Measurements from ENCODE around the gene LRRC7. TPM values are rescaled to one million over a fixed set of nuclear protein-coding genes. Genes with fewer than 3 reads are reported as not detected.

The LRRC7 gene
- polyA plus RNA-seq, 1 experiment: 0.22 TPM

GRCh38 chr1:70142075-70142474 is 574.4 kb downstream of the LRRC7 start:
- DNase-seq (ENCODE audit: low read depth): no peak
- TF ChIP-seq CTCF (IDR thresholded peaks at IDR 0.05; ENCODE audit: insufficient read depth, low read depth, low read length): peak; percentile 49
- POLR2A ChIA-PET: no interaction called here
- no peaks in the 10 kb centered on the region for H3K36me3 ChIP-seq (ENCODE audit: control insufficient read depth, insufficient read depth, low read length)
- H3K4me3 ChIP-seq (ENCODE audit: low read depth, low read length): no peak overlapping the region
- no peaks in the 10 kb centered on the region for H3K27me3 ChIP-seq (ENCODE audit: control insufficient read depth, insufficient read depth, low read length)
- CTCF ChIA-PET: interaction anchor here (1.0 to 4.9 kb wide), 9 partner anchors 10 to 1542 kb away, joined by 3 to 39 read pairs (median 4); no protein-coding TSS in a partner anchor

GRCh38 chr1:70143048-70143659 is 575.4 kb downstream of the LRRC7 start:
- CTCF ChIA-PET: interaction anchor here (0.6 to 4.9 kb wide), 11 partner anchors 11 to 1543 kb away, joined by 3 to 39 read pairs (median 4); no protein-coding TSS in a partner anchor
- DNase-seq (ENCODE audit: low read depth): no peak
- H3K4me3 ChIP-seq (ENCODE audit: low read depth, low read length): no peak overlapping the region
- no peaks in the 10 kb centered on the region for H3K36me3 ChIP-seq (ENCODE audit: control insufficient read depth, insufficient read depth, low read length)
- peak; percentile 58 for TF ChIP-seq CTCF (IDR thresholded peaks at IDR 0.05; ENCODE audit: insufficient read depth, low read depth, low read length)
- no peaks in the 10 kb centered on the region for H3K27me3 ChIP-seq (ENCODE audit: control insufficient read depth, insufficient read depth, low read length)
- POLR2A ChIA-PET: interaction anchor here (0.6 kb wide), 1 partner anchor 66 kb away, joined by 3 read pairs; no protein-coding TSS in a partner anchor

GRCh38 chr1:70146488-70146887 is 578.8 kb downstream of the LRRC7 start:
- ChIA-PET POLR2A (no interaction called here), CTCF (interaction anchor here (0.6 to 2.8 kb wide), 3 partner anchors 13 to 113 kb away, joined by 3 to 10 read pairs (median 5); no protein-coding TSS in a partner anchor)
- no peak overlapping the region for H3K4me3 ChIP-seq (ENCODE audit: low read depth, low read length)
- DNase-seq (ENCODE audit: low read depth): no peak
- H3K36me3 ChIP-seq (ENCODE audit: control insufficient read depth, insufficient read depth, low read length): 0 out of 2 replicates have a peak, but pooled peaks cover 1% of the 10 kb centered on the region
- no peak for TF ChIP-seq CTCF (IDR thresholded peaks at IDR 0.05; ENCODE audit: insufficient read depth, low read depth, low read length)
- no peaks in the 10 kb centered on the region for H3K27me3 ChIP-seq (ENCODE audit: control insufficient read depth, insufficient read depth, low read length)

- Histone ChIP-seq H3K36me3 (ENCODE audit: control insufficient read depth, insufficient read depth, low read length) (0 out of 2 replicates have a peak, but pooled peaks cover 1% of the 10 kb centered on the region), H3K4me3 (ENCODE audit: low read depth, low read length) (no peak overlapping the region), H3K27me3 (ENCODE audit: control insufficient read depth, insufficient read depth, low read length) (no peaks in the 10 kb centered on the region)
- ChIA-PET POLR2A (no interaction called here), CTCF (interaction anchor here (1.8 kb wide), 1 partner anchor 17 kb away, joined by 11 read pairs; no protein-coding TSS in a partner anchor)
- no peak for TF ChIP-seq CTCF (IDR thresholded peaks at IDR 0.05; ENCODE audit: insufficient read depth, low read depth, low read length)
- no peak for DNase-seq (ENCODE audit: low read depth)
These were observed 582.7 kb downstream of the LRRC7 start for GRCh38 chr1:70150444-70150843.

GRCh38 chr1:70153739-70154138 is 586.0 kb downstream of the LRRC7 start:
- POLR2A ChIA-PET: no interaction called here
- CTCF ChIA-PET: no interaction called here

More at GRCh38 chr1:70153739-70154138, 586.0 kb downstream of the LRRC7 start:
- H3K27me3 ChIP-seq (ENCODE audit: control insufficient read depth, insufficient read depth, low read length): no peaks in the 10 kb centered on the region
- H3K4me3 ChIP-seq (ENCODE audit: low read depth, low read length): no peak overlapping the region
- 0 out of 2 replicates have a peak, but pooled peaks cover 1% of the 10 kb centered on the region for H3K36me3 ChIP-seq (ENCODE audit: control insufficient read depth, insufficient read depth, low read length)
- no peak for TF ChIP-seq CTCF (IDR thresholded peaks at IDR 0.05; ENCODE audit: insufficient read depth, low read depth, low read length)
- no peak for DNase-seq (ENCODE audit: low read depth)
